Tibial nerve (tissue), 4 donors: ENCODE data around the gene TPGS1.

Experiments used
- EP300 ChIP-seq, 2 donors: sonication (generic); formaldehyde crosslinking; IDR thresholded peaks; one replicate each; pipeline ENCODE4 v1.6.1; 2017; ENCODE audit warnings: antibody characterized with exemption in 2 of 2, mild to moderate bottlenecking in 1 of 2
- POLR2A ChIP-seq, 2 donors: fragments of 450-650 bp; IDR thresholded peaks; one replicate each; pipeline ENCODE4 v1.6.1; 2017; ENCODE audit warnings: antibody characterized with exemption in 2 of 2, mild to moderate bottlenecking in 2 of 2, moderate library complexity in 2 of 2
- TF ChIP-seq, protein P1 (sequence below), 5 experiments: fragments of 200-600 bp in 3 of 5; fragments of 450-650 bp in 2 of 5; sonication (generic) in 3 of 5; IDR thresholded peaks; one replicate each; pipeline ENCODE4 v1.5.1; 2016 to 2019; ENCODE audit warnings: antibody characterized with exemption in 5 of 5, mild to moderate bottlenecking in 3 of 5, moderate library complexity in 2 of 5

DNA sequence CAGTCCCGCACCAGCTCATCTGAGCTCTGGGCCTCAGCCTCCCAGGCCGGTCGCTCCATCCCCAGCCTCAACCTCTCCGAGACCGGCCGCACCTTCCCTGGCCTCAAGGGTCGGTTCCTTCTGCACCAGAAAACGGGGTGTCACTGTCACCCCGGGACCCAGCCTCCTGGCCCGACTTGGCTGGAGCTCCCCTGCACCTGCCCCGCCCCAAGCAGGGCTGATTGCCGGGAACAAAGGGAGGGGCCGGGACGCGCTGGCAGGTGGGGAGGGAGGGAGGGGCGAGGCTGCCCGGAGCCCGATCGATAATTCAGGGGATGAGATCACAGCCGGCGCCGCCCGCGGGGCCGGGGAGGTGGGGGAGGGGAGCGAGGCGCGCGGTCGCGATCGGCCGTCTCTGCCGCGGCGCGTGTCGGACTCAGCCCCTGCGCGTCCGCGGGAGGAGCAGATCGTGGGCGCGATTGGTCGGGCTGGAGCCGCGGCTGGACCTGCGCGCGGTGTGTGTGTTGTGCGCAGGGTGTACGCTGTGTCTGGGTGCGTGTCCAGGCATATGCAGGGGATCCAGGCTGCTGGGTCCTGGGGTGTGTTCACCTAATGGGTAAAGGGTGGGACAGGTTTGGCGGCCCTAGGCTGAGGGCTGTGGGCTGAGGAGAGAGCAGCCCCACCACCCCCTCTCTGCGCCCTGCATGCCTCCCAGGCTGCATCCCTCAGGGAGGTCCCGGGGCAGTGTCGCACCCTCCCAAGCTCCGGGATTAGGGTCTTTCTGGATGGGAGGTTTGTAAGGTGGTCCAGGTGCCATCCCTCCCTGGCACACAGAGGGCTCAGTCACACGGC, 45.4 kb upstream of the TPGS1 start:
- TF ChIP-seq POLR2A (IDR thresholded peaks at IDR 0.05) (no peak), EP300 (IDR thresholded peaks at IDR 0.05) (no peak)
- TF ChIP-seq, protein P1, sequence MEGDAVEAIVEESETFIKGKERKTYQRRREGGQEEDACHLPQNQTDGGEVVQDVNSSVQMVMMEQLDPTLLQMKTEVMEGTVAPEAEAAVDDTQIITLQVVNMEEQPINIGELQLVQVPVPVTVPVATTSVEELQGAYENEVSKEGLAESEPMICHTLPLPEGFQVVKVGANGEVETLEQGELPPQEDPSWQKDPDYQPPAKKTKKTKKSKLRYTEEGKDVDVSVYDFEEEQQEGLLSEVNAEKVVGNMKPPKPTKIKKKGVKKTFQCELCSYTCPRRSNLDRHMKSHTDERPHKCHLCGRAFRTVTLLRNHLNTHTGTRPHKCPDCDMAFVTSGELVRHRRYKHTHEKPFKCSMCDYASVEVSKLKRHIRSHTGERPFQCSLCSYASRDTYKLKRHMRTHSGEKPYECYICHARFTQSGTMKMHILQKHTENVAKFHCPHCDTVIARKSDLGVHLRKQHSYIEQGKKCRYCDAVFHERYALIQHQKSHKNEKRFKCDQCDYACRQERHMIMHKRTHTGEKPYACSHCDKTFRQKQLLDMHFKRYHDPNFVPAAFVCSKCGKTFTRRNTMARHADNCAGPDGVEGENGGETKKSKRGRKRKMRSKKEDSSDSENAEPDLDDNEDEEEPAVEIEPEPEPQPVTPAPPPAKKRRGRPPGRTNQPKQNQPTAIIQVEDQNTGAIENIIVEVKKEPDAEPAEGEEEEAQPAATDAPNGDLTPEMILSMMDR (IDR thresholded peaks at IDR 0.05) = no peak
